ENCODE data around the gene HSPA6.
"Not testable (repeated sequence)": the region's sequence is repeated elsewhere in the genome, so short reads cannot be mapped to it uniquely, and the experiment has no call there.

- TF ChIP-seq POLR2A (IDR thresholded peaks at IDR 0.05), result not testable (repeated sequence)
- peak in 1 of 11 experiments; percentile 8 for TF ChIP-seq CTCF (IDR thresholded peaks at IDR 0.05 in 8 of 11, conservative IDR thresholded peaks at IDR 0.05 in 3 of 11)
Observed at GRCh38 chr1:161539731-161540569, 15.6 kb downstream of the HSPA6 start.

All from spleen (tissue), 7 donors.